Uterus (tissue), 2 donors: ENCODE results near the gene NSD1.

Experiments used
- CTCF ChIP-seq, 4 experiments: fragments of 200-600 bp in 2 of 4; fragments of 450-650 bp in 2 of 4; sonication (generic) in 2 of 4; IDR thresholded peaks; one replicate each; pipeline ENCODE4 v1.5.1; 2016 to 2019; ENCODE audit warnings: antibody characterized with exemption in 4 of 4, mild to moderate bottlenecking in 2 of 4, moderate library complexity in 1 of 4
- POLR2A ChIP-seq, 2 donors: fragments of 450-650 bp; IDR thresholded peaks; one replicate each; pipeline ENCODE4 v1.6.1; 2016; ENCODE audit warnings: antibody characterized with exemption in 2 of 2, mild to moderate bottlenecking in 1 of 2, moderate library complexity in 1 of 2

- TF ChIP-seq CTCF (IDR thresholded peaks at IDR 0.05) (no peak), POLR2A (IDR thresholded peaks at IDR 0.05) (no peak)
Observed at GRCh38 chr5:177347699-177348098, 214.1 kb downstream of the NSD1 start.
